Transverse colon (tissue), 4 donors: ENCODE data around the gene GALP. TPM values are rescaled to one million over a fixed set of nuclear protein-coding genes. Genes with fewer than 3 reads are reported as not detected.
"Not testable (repeated sequence)": the region's sequence is repeated elsewhere in the genome, so short reads cannot be mapped to it uniquely, and the experiment has no call there.

Experiments used
- DNase-seq: peaks from one replicate; pipeline ENCODE4 v3.0.0-alpha.2; 2019
- H3K27ac ChIP-seq, 4 donors: fragments of 200-600 bp; sonication (generic); 2 replicates each; pipeline ENCODE4 v1.5.1; 2016 to 2018; ENCODE audit warnings: inconsistent platforms in 4 of 4
- H3K27me3 ChIP-seq: fragments of 200-600 bp; sonication (generic); 2 replicates; pipeline ENCODE4 v1.5.1; 2017; ENCODE audit warnings: inconsistent platforms
- H3K36me3 ChIP-seq, 4 donors: fragments of 200-600 bp; sonication (generic); 2 replicates each; pipeline ENCODE4 v1.5.1; 2017 to 2019; ENCODE audit warnings: inconsistent platforms in 4 of 4
- H3K4me1 ChIP-seq, 4 donors: fragments of 200-600 bp; sonication (generic); 2 replicates each; pipeline ENCODE4 v1.5.1; 2017 to 2020; ENCODE audit warnings: inconsistent platforms in 4 of 4
- H3K4me3 ChIP-seq, 4 donors: fragments of 200-600 bp; sonication (generic); 1 replicate in 1 of 4; 2 replicates in 3 of 4; pipeline versions ENCODE4 v1.5.1 to v1.6.1; 2017 to 2019; ENCODE audit warnings: inconsistent platforms in 4 of 4
- H3K9me3 ChIP-seq, 2 donors: fragments of 200-600 bp; sonication (generic); 2 replicates each; pipeline ENCODE4 v1.5.1; 2017 to 2019; ENCODE audit warnings: inconsistent platforms in 2 of 2
- CTCF ChIP-seq, 5 experiments: fragments of 200-600 bp in 3 of 5; fragments of 450-650 bp in 2 of 5; sonication (generic) in 3 of 5; IDR thresholded peaks; 1 replicate in 2 of 5; 2 replicates in 3 of 5; pipeline ENCODE4 v1.5.1; 2016 to 2017; ENCODE audit warnings: antibody characterized with exemption in 5 of 5, inconsistent platforms in 3 of 5, mild to moderate bottlenecking in 2 of 5, moderate library complexity in 1 of 5
- EP300 ChIP-seq: sonication (generic); formaldehyde crosslinking; IDR thresholded peaks from one replicate; pipeline ENCODE4 v1.6.1; 2017; ENCODE audit warnings: antibody characterized with exemption, low read depth
- POLR2A ChIP-seq: fragments of 450-650 bp; IDR thresholded peaks from one replicate; pipeline ENCODE4 v1.6.1; 2016; ENCODE audit warnings: antibody characterized with exemption, mild to moderate bottlenecking, moderate library complexity
- POLR2AphosphoS5 ChIP-seq, 3 donors: sonication (generic); formaldehyde crosslinking; IDR thresholded peaks; one replicate each; pipeline ENCODE4 v1.6.1; 2016; ENCODE audit warnings: antibody characterized with exemption in 3 of 3
- WGBS, 2 donors: methylation state at CpG; one replicate each; pipeline ENCODE4 v1.1.5; 2018; ENCODE audit warnings: low coverage in 1 of 2; 5-methylcytosine and 5-hydroxymethylcytosine counted together
- in situ Hi-C, 4 donors: fragments of 200-750 bp; cut with MboI; loops; one replicate each; pipeline versions ENCODE4 v1.15.0 to v1.15.1; 2017; ENCODE audit warnings: low sequenced_read_pairs in 3 of 4, low pct_ligation_motif_present in 1 of 4, low pct_unique_long_range_greater_than_20kb in 1 of 4
- intact Hi-C: fragments of 100-400 bp; cut with DNase I; formaldehyde crosslinking; loops from one replicate; pipeline ENCODE4 v1.15.1; 2023; ENCODE audit warnings: low total_unique reads
- total RNA-seq, 4 donors: library from RNA; depleted of rRNA; stranded (reverse); fragments of >200 nt; gene quantifications; one replicate each; pipeline ENCODE4 v1.1.0, GENCODE V29; 2016

The GALP gene
- total RNA-seq, 4 donors from 2014 or later: not detected

- intact Hi-C loops: no loop called here
- DNase-seq: no peak
- in situ Hi-C loops: loop anchor here in 1 of 4 donors (5.0 kb wide), 1 partner anchor 85 kb away; no protein-coding TSS in a partner anchor
Observed at GRCh38 chr19:56167064-56167578, 8.7 kb upstream of the GALP start.

GRCh38 chr19:56170261-56170660 lies 5.5 kb upstream of the GALP start:
- no peak for DNase-seq
- H3K4me1 ChIP-seq: peaks cover 0 to 4% (median 2%) of the 10 kb centered on the region in 4 donors
- no peak overlapping the region for H3K4me3 ChIP-seq
- H3K9me3 ChIP-seq: no peaks in the 10 kb centered on the region
- 65 to 72% methylated on average over 6 to 14 of the region's 14 CpGs for WGBS, 2 donors
- intact Hi-C loops: loop anchor here (2.0 kb wide), 1 partner anchor 101 kb away; no protein-coding TSS in a partner anchor
- in situ Hi-C loops: loop anchor here in 3 of 4 donors (5.0 to 10.0 kb wide), 2 partner anchors 93 to 95 kb away; no protein-coding TSS in a partner anchor
- H3K27me3 ChIP-seq: peaks cover 21% of the 10 kb centered on the region
- H3K36me3 ChIP-seq: no peaks in the 10 kb centered on the region
- H3K27ac ChIP-seq: no peak overlapping the region
- no peak for TF ChIP-seq POLR2A
- TF ChIP-seq CTCF (IDR thresholded peaks at IDR 0.05): no peak
- TF ChIP-seq EP300: no peak
- TF ChIP-seq POLR2AphosphoS5 (IDR thresholded peaks at IDR 0.05): no peak

More at GRCh38 chr19:56167064-56167578, 8.7 kb upstream of the GALP start:
- TF ChIP-seq POLR2AphosphoS5 (IDR thresholded peaks at IDR 0.05) (no peak), POLR2A (no peak), EP300 (no peak), CTCF (IDR thresholded peaks at IDR 0.05) (no peak)
- peaks cover 4% of the 10 kb centered on the region for H3K27me3 ChIP-seq
- no peaks in the 10 kb centered on the region for H3K9me3 ChIP-seq
- H3K27ac ChIP-seq: no peak overlapping the region
- WGBS, 2 donors: 48% methylated on average over 7 of the region's 7 CpGs; no CpG with 5 or more reads in 1 of the 2 donors
- H3K4me1 ChIP-seq: peaks cover 0 to 4% (median 2%) of the 10 kb centered on the region in 4 donors
- no peak overlapping the region for H3K4me3 ChIP-seq
- no peaks in the 10 kb centered on the region for H3K36me3 ChIP-seq

- intact Hi-C loops (no loop called here), in situ Hi-C loops (loop anchor here in 3 of 4 donors (5.0 to 10.0 kb wide), 2 partner anchors 97 to 99 kb away; no protein-coding TSS in a partner anchor)
- Histone ChIP-seq H3K27ac (no peak overlapping the region), H3K36me3 (no peaks in the 10 kb centered on the region), H3K9me3 (no peaks in the 10 kb centered on the region), H3K4me3 (no peak overlapping the region), H3K27me3 (peaks cover 40% of the 10 kb centered on the region), H3K4me1 (peaks cover 0 to 4% (median 2%) of the 10 kb centered on the region in 4 donors)
- DNase-seq: no peak
- no peak for TF ChIP-seq CTCF (IDR thresholded peaks at IDR 0.05)
- no peak for TF ChIP-seq EP300
- TF ChIP-seq POLR2A: no peak
- no peak for TF ChIP-seq POLR2AphosphoS5 (IDR thresholded peaks at IDR 0.05)
- 30 to 33% methylated on average over 7 to 9 of the region's 9 CpGs for WGBS, 2 donors
Observed at GRCh38 chr19:56174086-56174485, 1.7 kb upstream of the GALP start.

GRCh38 chr19:56174550-56174949 lies 1.3 kb upstream of the GALP start:
- no peak for TF ChIP-seq EP300
- no peak for TF ChIP-seq POLR2A
- no peak for TF ChIP-seq CTCF (IDR thresholded peaks at IDR 0.05)
- no peak for TF ChIP-seq POLR2AphosphoS5 (IDR thresholded peaks at IDR 0.05)
- H3K4me1 ChIP-seq: peaks cover 0 to 4% (median 2%) of the 10 kb centered on the region in 4 donors
- H3K4me3 ChIP-seq: no peak overlapping the region
- H3K27ac ChIP-seq: no peak overlapping the region
- H3K27me3 ChIP-seq: peaks cover 40% of the 10 kb centered on the region
- no peaks in the 10 kb centered on the region for H3K9me3 ChIP-seq
- DNase-seq: no peak
- in situ Hi-C loops (loop anchor here in 3 of 4 donors (5.0 to 10.0 kb wide), 2 partner anchors 97 to 100 kb away; no protein-coding TSS in a partner anchor), intact Hi-C loops (no loop called here)
- WGBS, 2 donors: 33 to 100% methylated on average over 2 to 11 of the region's 11 CpGs
- no peaks in the 10 kb centered on the region for H3K36me3 ChIP-seq

GRCh38 chr19:56176310-56176709 lies 502 bp downstream of the GALP start:
- DNase-seq, H3K36me3 ChIP-seq, H3K4me1 ChIP-seq, H3K9me3 ChIP-seq, intact Hi-C loops, H3K4me3 ChIP-seq, H3K27ac ChIP-seq: not testable (repeated sequence)
- in situ Hi-C loops: loop anchor here in 1 of 4 donors (10.0 kb wide), 1 partner anchor 102 kb away; no protein-coding TSS in a partner anchor
- peaks cover 40% of the 10 kb centered on the region for H3K27me3 ChIP-seq
- WGBS, 2 donors: 70% methylated on average over 7 of the region's 11 CpGs; no CpG with 5 or more reads in 1 of the 2 donors
